HS-27A (cell line): ENCODE results near the gene SMCO4.
"Not testable (repeated sequence)": the region's sequence is repeated elsewhere in the genome, so short reads cannot be mapped to it uniquely, and the experiment has no call there.

ENCODE experiments used
- DNase-seq: peaks from one replicate; pipeline ENCODE4 v3.0.0-alpha.2; 2012; ENCODE audit warnings: low read depth, missing footprints

SMCO4 gene

DNA sequence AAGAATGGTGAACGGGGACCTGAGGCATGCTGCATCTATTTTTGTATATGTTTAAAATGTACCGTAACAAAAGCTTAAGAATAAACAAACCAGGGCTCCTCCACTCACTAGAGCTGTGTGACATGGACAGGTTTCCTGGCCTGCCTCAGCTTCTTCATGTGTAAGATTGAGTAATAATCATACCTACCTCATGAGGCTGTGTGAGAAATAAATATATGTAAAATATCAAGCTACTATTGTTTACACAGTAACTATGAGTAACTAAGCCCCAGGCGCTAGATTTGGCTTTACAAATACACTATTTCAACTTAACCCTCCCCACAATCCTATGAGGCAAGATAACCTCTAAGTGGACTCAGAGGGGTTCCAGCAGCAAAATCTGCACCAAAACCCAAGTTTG is 66.4 kb downstream of the SMCO4 start:
- no peak for DNase-seq

DNA sequence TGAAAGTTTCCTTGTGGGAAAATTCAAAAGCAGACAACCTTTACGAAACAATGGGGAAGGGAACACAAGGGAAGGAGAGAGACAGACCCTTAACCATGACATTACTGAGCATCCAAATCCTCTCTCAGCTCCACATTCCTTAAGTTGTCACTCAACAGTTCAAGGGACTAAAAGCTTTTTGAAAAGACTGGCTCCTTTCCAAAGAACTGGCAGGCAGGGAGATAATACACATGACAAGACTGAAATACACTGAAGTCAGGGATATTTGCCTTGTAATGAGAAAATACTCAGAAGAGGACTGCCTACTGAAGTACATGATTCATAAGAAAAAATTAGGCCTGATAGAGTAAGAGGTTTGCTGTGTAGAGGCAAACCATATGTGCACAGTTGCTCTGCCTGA is 69.1 kb downstream of the SMCO4 start:
- no peak for DNase-seq

DNA sequence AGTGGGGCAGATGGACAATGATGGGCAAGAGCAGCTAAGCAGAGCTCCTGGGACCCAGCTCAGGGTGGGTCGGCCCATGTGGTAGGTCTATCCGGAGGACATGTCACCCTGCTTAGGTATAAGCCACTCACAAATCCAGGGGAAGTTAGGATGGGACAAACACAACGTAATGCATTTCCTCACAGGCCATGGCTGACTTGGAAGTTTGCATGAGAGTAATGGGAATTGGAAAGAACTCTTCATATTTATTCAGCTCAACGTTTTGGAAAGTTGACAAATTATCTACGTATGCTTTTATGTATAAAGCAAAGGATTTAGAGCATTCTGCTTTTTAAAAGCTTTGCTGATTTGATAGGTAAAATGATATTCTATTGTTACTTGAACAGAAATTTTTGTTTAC is 74.9 kb downstream of the SMCO4 start:
- no peak for DNase-seq

DNA sequence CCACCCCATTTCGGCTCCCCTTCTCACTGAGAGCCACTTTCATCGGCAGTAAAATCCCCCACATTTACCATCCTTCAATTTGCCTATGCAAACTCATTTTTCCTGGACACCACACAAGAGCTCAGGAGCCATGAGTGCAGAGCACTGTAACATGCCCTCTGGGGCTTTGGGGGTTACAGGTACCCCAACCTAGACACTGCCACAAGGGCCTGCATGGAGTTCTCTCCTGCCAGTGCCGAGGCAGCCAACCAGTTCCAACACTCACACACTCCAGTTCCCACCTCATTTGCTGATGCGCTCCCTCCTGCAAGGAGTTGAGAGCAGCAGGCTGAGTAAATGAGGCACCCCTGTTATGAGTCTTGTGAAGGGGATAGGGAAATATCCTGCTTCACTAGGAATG is 76.1 kb downstream of the SMCO4 start:
- DNase-seq, result no peak

DNA sequence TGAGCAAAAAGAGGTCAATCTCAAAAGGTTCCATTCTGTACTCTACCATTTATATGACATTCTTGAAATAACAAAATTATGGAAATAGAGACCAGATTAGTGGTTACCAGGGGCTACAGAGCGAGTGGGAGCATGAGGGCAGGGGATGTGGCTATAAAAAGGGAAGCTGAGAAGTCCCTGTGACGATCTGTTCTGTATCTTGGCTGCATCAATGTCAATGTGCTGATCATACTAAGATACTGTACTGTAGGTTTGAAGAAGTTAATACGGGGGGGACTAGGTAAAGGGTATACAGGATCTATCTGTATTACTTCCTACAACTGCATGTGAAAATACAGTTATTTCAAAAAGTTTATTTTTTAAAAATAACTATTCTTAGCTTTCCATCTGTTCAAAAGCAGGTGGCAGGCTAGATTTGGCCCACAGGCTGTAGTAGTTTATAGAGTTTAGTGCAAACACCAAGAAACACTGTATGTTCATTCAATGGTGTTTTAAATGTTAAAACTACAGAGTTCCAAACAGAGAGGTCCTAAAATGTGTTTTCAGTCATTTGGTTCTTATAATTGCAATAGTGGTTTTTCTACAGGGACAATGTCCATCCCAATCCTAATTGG is 78.2 kb downstream of the SMCO4 start:
- no peak for DNase-seq

DNA sequence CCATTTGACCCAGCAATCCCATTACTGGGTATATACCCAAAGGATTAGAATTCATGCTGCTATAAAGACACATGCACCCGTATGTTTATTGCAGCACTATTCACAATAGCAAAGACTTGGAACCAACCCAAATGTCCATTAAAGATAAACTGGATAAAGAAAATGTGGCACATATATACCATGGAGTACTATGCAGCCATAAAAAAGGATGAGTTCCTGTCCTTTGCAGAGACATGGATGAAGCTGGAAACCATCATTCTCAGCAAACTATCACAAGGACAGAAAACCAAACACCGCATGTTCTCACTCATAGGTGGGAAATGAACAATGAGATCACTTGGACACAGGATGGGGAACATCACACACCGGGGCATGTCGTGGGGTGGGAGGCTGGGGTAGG is 79.5 kb downstream of the SMCO4 start:
- DNase-seq, result not testable (repeated sequence)

DNA sequence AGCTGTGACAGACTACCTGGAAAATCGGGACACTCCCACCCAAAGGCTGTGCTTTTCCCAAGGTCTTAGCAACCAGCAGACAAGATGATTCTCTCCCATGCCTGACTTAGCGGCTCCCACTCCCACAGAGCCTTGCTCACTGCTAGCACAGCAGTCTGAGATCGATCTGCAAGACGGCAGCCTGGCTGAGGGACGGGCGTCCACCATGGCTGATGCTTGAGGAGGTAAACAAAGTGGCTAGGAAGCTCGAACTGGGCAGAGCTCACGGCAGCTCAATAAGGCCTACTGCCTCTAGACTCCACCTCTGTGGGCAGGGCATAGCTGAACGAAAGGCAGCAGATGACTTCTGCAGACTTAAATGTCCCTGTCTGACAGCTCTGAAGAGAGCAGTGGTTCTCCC is 84.9 kb downstream of the SMCO4 start:
- no peak for DNase-seq

DNA sequence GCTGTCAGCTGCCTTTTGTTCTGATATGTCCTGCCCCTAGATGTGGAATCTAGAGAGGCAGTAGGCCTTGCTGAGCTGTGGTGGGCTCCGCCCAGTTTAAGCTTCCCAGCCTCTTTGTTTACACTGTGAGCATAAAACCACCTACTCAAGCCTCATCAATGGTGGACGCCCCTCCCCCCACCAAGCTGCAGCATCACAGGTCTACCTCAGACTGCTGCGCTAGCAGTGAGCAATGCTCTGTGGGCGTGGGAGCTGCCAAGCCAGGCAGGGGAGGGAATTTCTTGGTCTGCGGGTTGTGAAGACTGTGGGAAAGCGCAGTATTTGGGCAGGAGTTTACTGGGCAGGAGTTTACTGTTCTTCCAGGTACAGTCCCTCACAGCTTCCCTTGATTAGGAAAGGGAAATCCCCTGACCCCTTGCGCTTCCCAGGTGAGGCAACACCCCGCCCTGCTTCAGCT is 98.5 kb downstream of the SMCO4 start:
- DNase-seq, result no peak

DNA sequence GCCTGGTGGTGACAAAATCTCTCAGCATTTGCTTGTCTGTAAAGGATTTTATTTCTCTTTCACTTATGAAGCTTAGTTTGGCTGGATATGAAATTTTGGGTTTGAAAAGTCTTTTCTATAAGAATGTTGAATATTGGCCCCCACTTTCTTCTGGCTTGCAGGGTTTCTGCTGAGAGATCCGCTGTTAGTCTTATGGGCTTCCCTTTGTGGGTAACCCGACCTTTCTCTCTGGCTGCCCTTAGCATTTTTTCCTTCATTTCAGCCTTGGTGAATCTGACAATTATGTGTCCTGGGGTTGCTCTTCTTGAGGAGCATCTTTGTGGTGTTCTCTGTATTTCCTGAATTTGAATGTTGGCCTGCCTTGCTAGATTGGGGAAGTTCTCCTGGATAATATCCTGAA is 100.0 kb downstream of the SMCO4 start:
- DNase-seq, result not testable (repeated sequence)

DNA sequence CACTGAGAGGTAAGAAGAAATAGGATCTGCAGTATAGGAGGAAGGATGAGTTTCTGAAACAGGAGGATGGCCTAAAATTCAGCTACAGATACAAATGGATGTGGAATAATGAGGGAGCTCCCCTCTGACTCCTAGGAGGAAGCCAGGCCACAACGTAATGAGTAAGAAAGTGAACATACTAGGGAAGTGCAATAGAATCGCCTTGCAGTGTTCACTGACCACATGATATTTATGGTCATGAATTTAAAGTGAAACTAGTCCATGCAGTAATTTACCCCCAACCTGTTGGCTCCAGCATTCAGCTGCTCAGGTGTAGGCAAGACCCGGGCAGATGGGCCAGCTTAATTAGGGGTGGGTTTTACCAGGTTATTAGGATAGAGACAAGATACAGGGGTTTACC is 110.9 kb downstream of the SMCO4 start:
- DNase-seq, result no peak
